Erythroblast (primary cell): ENCODE measurements around the gene OR51E2.

Source experiments
- DNase-seq, 2 experiments: peaks; one replicate each; lab custom pipeline; 2025; lab: John Stamatoyannopoulos, UW
- GATA1 ChIP-seq: IDR thresholded peaks from 2 replicates; pipeline ENCODE4 v1.6.1; 2011; ENCODE audit warnings: low read depth, mild to moderate bottlenecking, control low read depth, low read length, moderate library complexity
- POLR2A ChIP-seq: IDR thresholded peaks from 2 replicates; pipeline ENCODE4 v1.6.1; 2011; ENCODE audit warnings: mild to moderate bottlenecking, low read length

OR51E2 gene

GRCh38 chr11:4643682-4644081, 54.0 kb downstream of the OR51E2 start, which contains the start of gene OR51E1:
OR51E1 (plus strand) TSS chr11:4643982; CDS start chr11:4652527, 8,545 bp downstream.
- TF ChIP-seq POLR2A (no peak), GATA1 (no peak)
- no peak for DNase-seq

- TF ChIP-seq POLR2A (no peak), GATA1 (no peak)
These were observed 54.6 kb downstream of the OR51E2 start for GRCh38 chr11:4643076-4643475.

GRCh38 chr11:4642043-4642442, 55.6 kb downstream of the OR51E2 start:
- no peak for DNase-seq
- TF ChIP-seq GATA1 (no peak), POLR2A (no peak)

More at GRCh38 chr11:4643076-4643475, 54.6 kb downstream of the OR51E2 start:
- no peak for DNase-seq

- DNase-seq: no peak
- no peak for TF ChIP-seq POLR2A
- TF ChIP-seq GATA1: no peak
These were observed 56.2 kb downstream of the OR51E2 start for GRCh38 chr11:4641501-4641900.

- TF ChIP-seq POLR2A: no peak
- no peak for DNase-seq
These were observed 57.7 kb downstream of the OR51E2 start for GRCh38 chr11:4639931-4640330.

- TF ChIP-seq GATA1 (no peak), POLR2A (no peak)
- no peak for DNase-seq
These were observed 60.0 kb downstream of the OR51E2 start for GRCh38 chr11:4637662-4638047.

GRCh38 chr11:4636962-4637661, 60.5 kb downstream of the OR51E2 start, which contains the start of gene OR51D1:
OR51D1 (plus strand) TSS chr11:4637477; CDS start chr11:4639791, 2,314 bp downstream.
- TF ChIP-seq GATA1: no peak
- TF ChIP-seq POLR2A: no peak
- DNase-seq: peak; percentile 70 to 83

GRCh38 chr11:4636136-4636535, 61.5 kb downstream of the OR51E2 start:
- TF ChIP-seq POLR2A: no peak
- no peak for TF ChIP-seq GATA1
- DNase-seq: no peak
